HG02588 (cell line): Measurements from ENCODE around the gene DSP.

Experiments used
- ATAC-seq: cut with Tn5 transposase; IDR thresholded peaks from one replicate; pipeline ENCODE4 v1.9.1; 2021; ENCODE audit warnings: mild to moderate bottlenecking, moderate library complexity; ENCODE audit not compliant: unreplicated experiment

DSP gene

GRCh38 chr6:7558781-7559180 lies 17.3 kb downstream of the DSP start:
- no peak for ATAC-seq

GRCh38 chr6:7559196-7559595 lies 17.7 kb downstream of the DSP start:
- no peak for ATAC-seq

GRCh38 chr6:7559651-7560385 lies 18.3 kb downstream of the DSP start:
- ATAC-seq, result no peak

- no peak for ATAC-seq
Measured at GRCh38 chr6:7561153-7561964, 19.9 kb downstream of the DSP start.

- ATAC-seq, result no peak
Measured at GRCh38 chr6:7562769-7563168, 21.3 kb downstream of the DSP start.

- no peak for ATAC-seq
Measured at GRCh38 chr6:7566107-7566506, 24.6 kb downstream of the DSP start.

- no peak for ATAC-seq
Measured at GRCh38 chr6:7566617-7567173, 25.2 kb downstream of the DSP start.

- no peak for ATAC-seq
Measured at GRCh38 chr6:7568021-7568420, 26.6 kb downstream of the DSP start.

GRCh38 chr6:7569082-7569481 lies 27.6 kb downstream of the DSP start:
- ATAC-seq, result no peak

GRCh38 chr6:7572213-7572943 lies 30.9 kb downstream of the DSP start:
- no peak for ATAC-seq

GRCh38 chr6:7574500-7574899 lies 33.0 kb downstream of the DSP start:
- no peak for ATAC-seq

GRCh38 chr6:7578516-7578915 lies 37.0 kb downstream of the DSP start:
- no peak for ATAC-seq

GRCh38 chr6:7578931-7579330 lies 37.5 kb downstream of the DSP start:
- ATAC-seq, result no peak

- ATAC-seq, result no peak
Measured at GRCh38 chr6:7579851-7580250, 38.4 kb downstream of the DSP start.

- no peak for ATAC-seq
Measured at GRCh38 chr6:7580537-7580926, 39.1 kb downstream of the DSP start.

GRCh38 chr6:7580927-7581618 lies 39.6 kb downstream of the DSP start:
- no peak for ATAC-seq

GRCh38 chr6:7585287-7585930 lies 43.9 kb downstream of the DSP start:
- no peak for ATAC-seq

GRCh38 chr6:7587631-7588100 lies 46.2 kb downstream of the DSP start:
- ATAC-seq, result no peak

GRCh38 chr6:7588506-7588905 lies 47.0 kb downstream of the DSP start:
- no peak for ATAC-seq

GRCh38 chr6:7589221-7589620 lies 47.8 kb downstream of the DSP start:
- no peak for ATAC-seq
